ENCODE data around the gene NRP2.

GRCh38 chr2:205719847-205720246 is 37.5 kb downstream of the NRP2 start:
- TF ChIP-seq EZH2 (IDR thresholded peaks at IDR 0.05; ENCODE audit: borderline replicate concordance, low read length): no peak
- TF ChIP-seq CTCF (conservative IDR thresholded peaks at IDR 0.05 in 1 of 2, IDR thresholded peaks at IDR 0.05 in 1 of 2; ENCODE audit: extremely low read depth in 1 of 2, insufficient read depth in 1 of 2, low read depth in 1 of 2, low read length in 2 of 2): no peak

Measured in mammary epithelial cell (primary cell).